Measurements from ENCODE around the gene SIX3.

The SIX3 gene

DNA sequence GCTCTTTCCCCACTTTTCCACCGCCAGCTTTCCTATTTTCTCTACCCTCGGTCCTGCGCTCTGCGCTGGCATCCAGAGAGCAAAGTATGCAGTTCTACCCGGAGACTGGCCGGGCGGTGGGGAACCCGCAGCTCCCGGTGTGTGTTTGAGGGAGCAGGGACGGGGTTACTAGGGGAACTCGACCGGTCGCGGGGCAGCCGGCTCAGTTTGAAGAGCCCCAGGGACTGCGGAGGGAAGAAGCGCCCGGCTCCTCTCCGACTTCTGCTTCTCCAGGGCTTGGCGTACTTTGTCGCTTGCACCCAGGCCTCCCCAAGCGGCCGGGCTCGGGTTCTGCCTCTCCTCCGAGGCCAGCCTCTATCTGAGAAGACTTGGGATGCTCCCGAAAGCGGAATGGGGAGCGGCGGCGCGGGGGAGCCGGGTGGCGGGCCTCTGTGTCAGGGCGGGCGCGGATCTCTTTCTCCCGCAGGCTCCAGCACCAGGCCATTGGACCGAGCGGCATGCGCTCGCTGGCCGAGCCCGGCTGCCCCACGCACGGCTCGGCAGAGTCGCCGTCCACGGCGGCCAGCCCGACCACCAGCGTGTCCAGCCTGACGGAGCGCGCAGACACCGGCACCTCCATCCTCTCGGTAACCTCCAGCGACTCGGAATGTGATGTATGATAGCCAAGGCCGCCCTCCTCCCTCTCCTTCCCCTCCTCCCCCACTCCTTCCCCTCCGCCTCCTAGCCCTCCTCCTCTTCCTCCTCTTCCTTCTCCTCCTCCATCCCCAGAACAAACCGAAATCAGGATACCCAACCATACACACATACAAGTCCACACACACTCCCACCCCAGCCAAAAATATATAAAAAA is 2.8 kb downstream of the SIX3 start:
- DNase-seq, result no peak

- DNase-seq, result no peak
Observed at GRCh38 chr2:44944952-44945612, 3.6 kb downstream of the SIX3 start.

GRCh38 chr2:44945676-44946371 is 4.3 kb downstream of the SIX3 start:
- DNase-seq, result no peak

GRCh38 chr2:44946372-44947027 is 5.0 kb downstream of the SIX3 start:
- DNase-seq, result no peak

GRCh38 chr2:44947028-44947375 is 5.5 kb downstream of the SIX3 start:
- no peak for DNase-seq

GRCh38 chr2:44948565-44949328 is 7.2 kb downstream of the SIX3 start:
- DNase-seq, result no peak

- no peak for DNase-seq
Observed at GRCh38 chr2:44949329-44950151, 8.0 kb downstream of the SIX3 start.

GRCh38 chr2:44950646-44951045 is 9.1 kb downstream of the SIX3 start:
- DNase-seq, result no peak

- DNase-seq, result no peak
Observed at GRCh38 chr2:44951124-44951523, 9.6 kb downstream of the SIX3 start.

GRCh38 chr2:44951714-44952113 is 10.2 kb downstream of the SIX3 start:
- no peak for DNase-seq

- peak; percentile 47 for DNase-seq
Observed at GRCh38 chr2:44952143-44952805, 10.8 kb downstream of the SIX3 start.

- no peak for DNase-seq
Observed at GRCh38 chr2:44952806-44953498, 11.4 kb downstream of the SIX3 start.

DNA sequence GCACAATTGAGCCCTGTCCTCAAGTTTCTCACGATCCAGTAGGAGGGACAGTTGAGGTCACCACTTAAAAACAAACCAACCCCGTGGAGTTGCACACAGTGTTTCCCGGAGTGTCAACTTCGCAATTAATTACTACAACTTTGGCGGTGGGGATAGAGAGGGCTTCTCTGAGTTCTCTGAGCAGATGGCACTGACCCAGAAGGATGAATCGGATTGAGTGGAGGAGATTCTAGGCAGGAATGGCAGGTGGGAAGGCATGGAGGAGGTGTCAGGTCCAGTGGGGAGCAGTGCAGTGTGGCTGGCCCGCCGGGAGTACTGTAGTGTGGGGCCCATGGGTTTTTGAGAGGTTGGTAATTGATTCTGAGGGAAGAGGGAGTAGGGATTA is 12.0 kb downstream of the SIX3 start:
- DNase-seq, result no peak

DNA sequence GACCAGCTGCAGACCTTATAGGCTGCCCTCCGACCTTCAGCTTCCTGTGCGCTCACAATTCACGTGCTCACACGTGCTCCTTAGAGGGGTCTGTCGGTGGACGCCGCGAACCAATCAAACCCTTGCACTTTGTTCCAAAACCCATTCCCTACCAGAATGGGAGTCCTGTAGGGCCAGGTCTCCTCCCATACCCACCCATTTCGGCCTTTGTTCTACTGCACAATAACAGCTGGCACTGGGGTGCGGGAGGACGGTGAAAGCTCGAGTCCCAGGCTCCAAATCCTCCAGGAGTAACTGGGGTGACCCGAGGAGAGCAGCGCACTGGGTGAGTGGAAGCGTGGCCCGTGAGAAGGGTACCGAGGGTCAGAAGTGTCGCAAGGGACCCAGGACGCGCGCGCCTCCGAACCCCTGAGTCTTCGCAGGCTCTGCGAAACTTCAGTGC is 13.0 kb downstream of the SIX3 start:
- DNase-seq, result no peak

GRCh38 chr2:44954889-44955592 is 13.5 kb downstream of the SIX3 start:
- no peak for DNase-seq

DNA sequence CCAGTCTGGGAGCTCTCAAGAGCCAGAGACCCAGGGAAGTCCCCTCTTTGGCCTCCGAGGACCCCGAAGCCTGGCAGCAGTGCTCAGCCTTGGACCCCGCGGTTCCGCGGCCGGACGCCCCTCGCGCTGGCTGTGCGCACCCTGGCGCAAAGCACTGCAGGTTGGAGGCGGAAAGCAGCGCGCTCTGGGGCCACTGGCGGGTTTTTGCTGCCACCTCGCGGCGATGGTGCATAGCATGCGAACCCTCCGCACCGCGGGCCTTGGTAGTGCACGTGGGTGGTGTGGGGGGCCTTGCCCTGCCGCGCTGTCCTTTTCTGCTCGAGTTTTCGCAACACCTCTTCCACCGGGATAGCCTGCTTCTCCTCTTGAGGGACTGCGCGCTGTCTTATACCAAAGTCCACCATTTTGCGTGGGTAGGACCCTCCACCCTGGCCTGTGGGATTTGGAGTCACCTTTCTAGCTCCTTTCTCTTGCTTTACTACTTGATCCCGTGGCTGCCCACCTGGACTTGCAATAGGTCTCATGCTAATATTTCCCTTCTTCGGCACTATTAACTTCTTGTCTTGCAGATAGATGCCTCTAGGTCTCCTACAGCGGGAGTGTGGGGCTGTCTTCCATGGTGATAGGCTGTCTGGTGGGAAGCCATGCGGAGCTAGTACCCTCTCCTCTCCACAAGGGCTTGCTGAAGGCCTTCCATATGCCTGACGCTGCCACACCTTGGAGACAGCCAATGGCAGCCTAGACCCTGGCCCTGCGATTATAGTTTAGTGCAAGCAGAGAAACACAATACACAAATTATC is 14.3 kb downstream of the SIX3 start:
- DNase-seq, result peak; percentile 49

DNA sequence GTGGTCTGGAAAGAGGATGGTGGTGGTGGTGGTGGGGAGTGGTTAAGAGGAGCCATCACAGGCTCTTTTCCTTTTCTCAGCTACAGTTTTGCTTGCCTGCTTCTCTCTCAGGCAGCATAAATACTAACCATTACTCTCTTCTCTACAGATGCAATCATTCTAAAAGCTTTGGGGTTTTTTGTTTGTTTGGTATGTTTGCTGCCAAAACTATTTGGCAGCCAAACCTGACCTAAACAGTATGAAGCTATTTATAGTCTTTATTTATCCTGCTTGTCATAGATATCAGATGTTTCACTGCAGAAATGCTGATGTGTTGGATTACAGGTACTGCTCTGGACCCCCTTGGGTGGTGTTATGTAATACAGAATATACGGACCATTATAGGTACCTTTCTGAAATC is 15.3 kb downstream of the SIX3 start:
- DNase-seq, result no peak

DNA sequence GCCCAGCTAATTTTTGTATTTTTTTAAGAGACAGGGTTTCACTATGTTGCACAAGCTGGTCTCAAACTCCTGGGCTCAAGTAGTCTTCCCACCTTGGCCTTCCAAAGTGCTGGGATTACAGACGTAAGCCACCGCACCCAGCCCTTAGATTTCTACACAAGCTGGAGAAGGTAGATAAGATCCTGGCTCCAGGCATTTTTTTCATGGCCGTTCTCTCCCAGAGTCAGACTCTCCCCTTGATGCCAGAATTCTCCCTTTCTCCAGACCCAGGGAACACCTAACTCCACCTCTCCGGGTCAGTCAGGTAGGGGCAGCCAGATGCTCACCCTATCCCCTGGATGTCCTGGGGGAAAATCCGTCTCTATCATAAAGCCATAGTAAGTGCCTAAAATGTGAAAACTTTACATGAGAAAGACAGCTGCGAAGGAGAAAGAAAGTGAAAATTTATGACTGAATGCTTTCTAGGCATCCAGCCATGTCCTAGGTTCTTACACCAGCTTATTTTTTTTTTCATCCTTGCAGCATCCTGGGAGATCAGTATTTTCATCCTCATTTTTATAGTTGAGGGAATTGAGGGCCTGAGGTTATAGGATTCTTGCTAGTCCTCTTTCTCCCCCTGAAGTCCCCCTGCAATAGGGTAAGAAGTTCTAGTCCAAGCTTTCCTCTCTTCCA is 16.3 kb downstream of the SIX3 start:
- DNase-seq, result no peak
